IPS DF 6.9 (cell line): ENCODE data around the gene RPL32.
"Not testable (repeated sequence)": the region's sequence is repeated elsewhere in the genome, so short reads cannot be mapped to it uniquely, and the experiment has no call there.

Source experiments
- DNase-seq: peaks from one replicate; pipeline ENCODE4 v3.0.0-alpha.2; 2013; ENCODE audit warnings: low read depth, low spot score
- H3K27ac ChIP-seq: one replicate; pipeline ENCODE4 v1.5.1; 2013; ENCODE audit warnings: low read length, control low read depth
- H3K27me3 ChIP-seq: 2 replicates; pipeline ENCODE4 v1.6.1; 2013; ENCODE audit warnings: mild to moderate bottlenecking, low read length; ENCODE audit not compliant: control insufficient read depth, insufficient read depth
- H3K36me3 ChIP-seq: 2 replicates; pipeline ENCODE4 v1.6.1; 2013; ENCODE audit warnings: low read length; ENCODE audit not compliant: control insufficient read depth, insufficient read depth
- H3K4me1 ChIP-seq: 2 replicates; pipeline ENCODE4 v1.6.1; 2013; ENCODE audit warnings: low read length; ENCODE audit not compliant: control insufficient read depth, insufficient read depth
- H3K4me3 ChIP-seq: 2 replicates; pipeline ENCODE4 v1.5.1; 2013; ENCODE audit warnings: mild to moderate bottlenecking, low read length
- H3K9me3 ChIP-seq: 2 replicates; pipeline ENCODE4 v1.6.1; 2013; ENCODE audit warnings: low read length, inconsistent platforms; ENCODE audit not compliant: control insufficient read depth, insufficient read depth
- WGBS: extraction: QIAGEN DNeasy Blood & Tissue Kit; methylation state at CpG from one replicate; pipeline ENCODE4 v1.1.7; 2013; ENCODE audit warnings: mixed read lengths, missing lambda C conversion rate; ENCODE audit not compliant: insufficient read length, insufficient coverage; 5-methylcytosine and 5-hydroxymethylcytosine counted together

The RPL32 gene

DNA sequence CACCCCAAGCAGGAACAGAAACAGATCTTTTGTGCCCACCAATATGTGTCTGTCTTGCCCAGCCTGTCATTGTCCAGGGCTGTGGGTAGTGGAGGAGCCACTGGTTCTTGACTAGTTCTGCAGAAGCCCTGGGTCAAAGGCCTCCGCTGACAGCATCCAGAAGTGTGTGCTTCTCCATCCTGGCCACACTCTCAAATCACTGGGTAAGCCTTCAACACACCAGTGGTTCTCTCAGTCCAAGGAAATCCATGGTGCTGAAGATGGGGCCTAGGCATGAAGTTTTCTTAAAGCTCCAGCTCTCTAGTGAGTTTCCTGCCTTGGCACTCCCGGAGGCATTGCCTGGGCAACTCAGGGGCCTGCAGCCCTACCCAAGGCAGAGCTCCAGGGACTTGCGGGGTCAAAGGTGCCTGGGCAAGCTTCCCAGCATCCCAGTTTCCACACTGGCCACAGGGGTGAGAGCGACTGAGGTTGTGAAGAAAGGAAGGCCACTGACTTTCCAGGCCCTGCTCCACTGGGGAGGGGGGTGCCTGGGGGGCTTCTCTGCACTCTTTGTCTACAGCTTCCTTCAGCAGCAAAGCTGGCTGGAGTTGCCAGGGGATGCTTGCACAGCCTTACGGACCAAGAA is 37.9 kb upstream of the RPL32 start:
- no peak overlapping the region for H3K27ac ChIP-seq
- no peaks in the 10 kb centered on the region for H3K27me3 ChIP-seq
- DNase-seq: no peak
- no peak overlapping the region for H3K4me3 ChIP-seq
- H3K9me3 ChIP-seq: no peaks in the 10 kb centered on the region
- H3K36me3 ChIP-seq: no peaks in the 10 kb centered on the region
- H3K4me1 ChIP-seq: peaks cover 2% of the 10 kb centered on the region; the same call in 1 of the 2 replicates
- WGBS: no CpG with 5 or more reads among the region's 5 CpGs

- H3K27ac ChIP-seq, H3K36me3 ChIP-seq, H3K4me1 ChIP-seq, DNase-seq, H3K4me3 ChIP-seq, H3K9me3 ChIP-seq, H3K27me3 ChIP-seq: not testable (repeated sequence)
- WGBS: no CpG with 5 or more reads among the region's 2 CpGs
Observed at GRCh38 chr3:12878758-12879157, 37.4 kb upstream of the RPL32 start.

DNA sequence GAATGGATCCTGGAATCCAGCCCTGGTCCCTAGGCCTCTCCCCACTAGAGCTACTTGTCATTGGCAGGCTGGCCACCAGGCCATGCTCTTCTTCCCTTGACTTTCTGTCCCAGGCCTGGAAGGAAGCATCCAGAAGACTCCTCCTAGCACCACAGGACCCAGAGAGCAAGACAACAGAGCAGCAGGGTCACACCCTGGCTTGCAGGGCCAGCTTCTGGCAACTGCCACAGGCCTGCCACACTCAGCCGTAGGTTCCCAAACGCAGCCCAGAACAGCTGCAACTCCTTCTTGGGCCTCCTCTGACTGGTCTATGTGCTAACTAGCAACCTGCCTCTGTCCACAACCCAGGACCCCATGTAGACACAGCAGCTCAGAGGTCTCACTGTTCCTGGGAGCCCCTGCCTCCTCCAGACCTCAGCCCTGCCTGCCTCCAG is 36.8 kb upstream of the RPL32 start:
- Histone ChIP-seq H3K27ac (no peak overlapping the region), H3K9me3 (no peaks in the 10 kb centered on the region), H3K27me3 (no peaks in the 10 kb centered on the region), H3K36me3 (no peaks in the 10 kb centered on the region), H3K4me1 (peaks cover 2% of the 10 kb centered on the region; the same call in 1 of the 2 replicates), H3K4me3 (no peak overlapping the region)
- WGBS: no CpG with 5 or more reads among the region's 2 CpGs
- DNase-seq: no peak

DNA sequence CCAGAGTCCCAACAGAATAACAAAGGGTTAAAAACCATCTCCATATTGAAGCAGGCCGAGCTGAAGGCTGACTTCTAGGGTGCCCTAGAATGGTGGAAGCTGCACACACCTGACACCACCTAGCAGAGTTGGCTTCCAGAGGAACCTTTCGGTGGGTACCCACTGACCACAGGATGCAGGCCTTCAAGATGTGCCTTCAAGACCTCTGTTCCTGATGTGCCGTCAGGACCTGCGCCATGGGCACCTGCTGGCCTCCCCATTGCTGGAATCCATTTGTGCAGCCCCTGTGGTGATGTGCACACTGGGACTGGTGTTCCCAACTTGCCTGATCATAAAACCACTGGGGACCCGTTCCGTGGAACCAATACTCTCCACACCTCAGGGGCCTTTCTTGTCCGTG is 35.7 kb upstream of the RPL32 start:
- no CpG with 5 or more reads among the region's 7 CpGs for WGBS

GRCh38 chr3:12875857-12876836 is 34.8 kb upstream of the RPL32 start:
- peak overlapping the region; percentile 19; the same call in 1 of the 2 replicates for H3K4me3 ChIP-seq
- no peak overlapping the region for H3K27ac ChIP-seq
- H3K9me3 ChIP-seq: no peaks in the 10 kb centered on the region
- no CpG with 5 or more reads among the region's 60 CpGs for WGBS
- no peak for DNase-seq
- peaks cover 2% of the 10 kb centered on the region; the same call in 1 of the 2 replicates for H3K4me1 ChIP-seq
- no peaks in the 10 kb centered on the region for H3K36me3 ChIP-seq
- no peaks in the 10 kb centered on the region for H3K27me3 ChIP-seq

More for the DNA sequence above, 35.7 kb upstream of the RPL32 start:
- Histone ChIP-seq H3K27me3 (no peaks in the 10 kb centered on the region), H3K9me3 (no peaks in the 10 kb centered on the region), H3K4me3 (no peak overlapping the region), H3K4me1 (peaks cover 2% of the 10 kb centered on the region; the same call in 1 of the 2 replicates), H3K27ac (no peak overlapping the region), H3K36me3 (no peaks in the 10 kb centered on the region)
- DNase-seq: no peak

DNA sequence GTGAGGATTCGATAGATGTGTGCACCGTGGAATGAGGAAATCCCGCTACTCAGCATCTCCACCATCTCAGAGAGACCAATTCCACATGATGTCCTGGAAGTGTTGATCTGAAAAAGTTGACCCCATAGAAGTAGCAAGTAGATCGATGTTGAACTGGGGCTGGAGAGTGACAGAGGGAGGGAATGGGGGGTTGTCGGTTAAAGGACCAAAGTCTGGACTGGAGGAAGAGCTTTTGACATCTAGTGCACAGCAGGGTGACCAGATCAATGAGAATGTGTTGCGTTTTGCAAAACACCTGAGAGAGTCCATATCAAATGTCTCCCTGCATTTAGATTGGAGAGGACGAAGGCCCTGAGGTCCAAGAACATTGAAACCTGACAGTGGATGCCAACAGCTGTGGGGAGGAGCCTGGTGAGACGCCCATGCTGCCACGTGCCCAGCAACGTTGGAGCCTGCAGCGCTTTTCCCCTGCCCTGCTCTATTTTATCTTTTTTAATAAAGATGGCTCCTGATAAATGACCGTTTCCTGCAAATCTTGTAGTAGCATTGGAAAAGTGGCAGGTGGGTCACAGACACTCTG is 30.1 kb upstream of the RPL32 start:
- peaks cover 4% of the 10 kb centered on the region; the same call in 1 of the 2 replicates for H3K4me1 ChIP-seq
- H3K9me3 ChIP-seq: no peaks in the 10 kb centered on the region
- DNase-seq: no peak
- no peak overlapping the region for H3K27ac ChIP-seq
- no peaks in the 10 kb centered on the region for H3K36me3 ChIP-seq
- H3K4me3 ChIP-seq: no peak overlapping the region
- H3K27me3 ChIP-seq: no peaks in the 10 kb centered on the region; the same call in 1 of the 2 replicates
- no CpG with 5 or more reads among the region's 12 CpGs for WGBS

GRCh38 chr3:12870942-12871341 is 29.6 kb upstream of the RPL32 start:
- H3K9me3 ChIP-seq: no peaks in the 10 kb centered on the region
- WGBS: no CpG with 5 or more reads among the region's 9 CpGs
- H3K4me3 ChIP-seq: no peak overlapping the region

DNA sequence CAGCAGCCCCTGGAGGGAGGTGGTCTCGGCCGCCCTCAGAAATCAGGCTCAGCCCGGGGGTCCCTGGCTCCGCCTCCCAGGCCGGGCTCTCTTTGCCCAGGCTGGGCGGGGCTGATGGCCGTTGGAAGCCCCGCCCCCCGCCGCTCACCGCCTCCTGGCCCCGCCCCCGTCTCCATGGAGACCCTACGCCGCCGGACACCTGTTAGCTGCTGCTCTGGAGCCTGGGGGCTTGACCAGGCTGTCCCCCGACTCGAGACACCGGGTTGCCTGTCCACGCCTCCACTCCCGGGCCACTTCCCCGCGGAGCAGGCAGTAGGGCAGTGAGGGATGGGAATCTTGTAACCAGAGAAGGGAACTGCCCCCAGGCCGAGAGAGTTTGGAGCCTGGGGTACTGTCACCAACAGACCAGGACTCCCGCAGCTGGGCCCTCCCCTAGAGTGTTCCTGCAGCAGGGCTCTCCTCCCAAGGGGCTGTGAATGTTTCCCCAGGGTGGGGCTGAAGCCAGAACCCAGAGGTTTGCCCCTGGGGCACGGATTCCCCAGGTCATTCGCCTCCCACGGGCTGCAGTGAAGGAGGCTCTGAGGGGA is 27.8 kb upstream of the RPL32 start:
- WGBS: no CpG with 5 or more reads among the region's 28 CpGs
- Histone ChIP-seq H3K4me3 (peak overlapping the region; percentile 37; the same call in 1 of the 2 replicates), H3K27me3 (no peaks in the 10 kb centered on the region; the same call in 1 of the 2 replicates), H3K36me3 (no peaks in the 10 kb centered on the region), H3K9me3 (no peaks in the 10 kb centered on the region; the same call in 1 of the 2 replicates), H3K4me1 (peaks cover 3% of the 10 kb centered on the region; the same call in 1 of the 2 replicates), H3K27ac (no peak overlapping the region)
- DNase-seq: no peak

More at GRCh38 chr3:12870942-12871341, 29.6 kb upstream of the RPL32 start:
- DNase-seq: no peak
- no peak overlapping the region for H3K27ac ChIP-seq
- peaks cover 3% of the 10 kb centered on the region; the same call in 1 of the 2 replicates for H3K4me1 ChIP-seq
- H3K27me3 ChIP-seq: no peaks in the 10 kb centered on the region; the same call in 1 of the 2 replicates
- no peaks in the 10 kb centered on the region for H3K36me3 ChIP-seq

GRCh38 chr3:12868039-12869034 is 27.0 kb upstream of the RPL32 start:
- H3K27ac ChIP-seq: no peak overlapping the region
- DNase-seq: peak; percentile 52
- H3K9me3 ChIP-seq: no peaks in the 10 kb centered on the region; the same call in 1 of the 2 replicates
- peaks cover 3% of the 10 kb centered on the region; the same call in 1 of the 2 replicates for H3K4me1 ChIP-seq
- no CpG with 5 or more reads among the region's 45 CpGs for WGBS
- H3K36me3 ChIP-seq: no peaks in the 10 kb centered on the region
- H3K4me3 ChIP-seq: peak overlapping the region; percentile 37; the same call in 1 of the 2 replicates
- no peaks in the 10 kb centered on the region; the same call in 1 of the 2 replicates for H3K27me3 ChIP-seq
